ENCODE results near the gene THSD4.
"Not testable (repeated sequence)": the region's sequence is repeated elsewhere in the genome, so short reads cannot be mapped to it uniquely, and the experiment has no call there.

THSD4 gene

DNA sequence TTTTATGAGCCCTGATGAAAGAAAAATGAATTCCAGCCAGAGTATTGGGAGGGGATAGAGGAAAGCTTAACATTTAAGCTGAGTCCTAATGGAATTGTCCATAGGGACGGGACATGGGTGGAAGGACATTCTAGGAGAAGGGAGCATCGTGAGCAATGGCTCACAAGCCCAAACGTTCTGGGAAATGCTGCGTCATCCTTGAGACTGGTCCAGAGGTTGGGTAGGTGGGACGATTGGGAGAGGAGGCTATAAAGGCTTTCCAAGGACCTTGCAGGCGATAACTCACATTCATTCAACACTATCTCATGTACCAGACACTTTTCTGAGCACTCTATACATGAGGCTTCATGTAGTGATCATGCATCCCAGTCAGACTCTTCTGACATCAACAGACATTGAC lies 237.5 kb downstream of the THSD4 start:
- H3K27ac ChIP-seq = no peak overlapping the region
- H3K4me3 ChIP-seq = no peak overlapping the region

DNA sequence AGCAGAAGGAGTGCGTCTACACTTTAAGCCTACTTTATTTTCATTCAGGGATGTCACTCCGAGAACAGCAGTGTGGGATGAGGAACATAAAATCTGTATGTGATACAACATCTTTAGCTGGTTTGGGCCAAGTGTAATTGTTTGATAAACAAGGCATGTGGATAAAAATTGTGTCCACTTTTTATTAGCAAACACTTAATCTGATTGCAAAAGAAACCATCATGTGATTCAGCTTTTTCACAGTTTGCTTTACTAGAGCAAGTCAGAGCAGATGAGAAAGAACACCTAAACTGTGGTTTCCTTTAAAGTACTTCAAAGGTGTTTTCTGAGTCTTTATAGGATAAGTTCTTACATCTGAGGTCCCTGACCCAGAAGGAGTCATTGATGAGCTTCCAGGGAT lies 237.9 kb downstream of the THSD4 start:
- Histone ChIP-seq H3K27ac (no peak overlapping the region), H3K4me3 (no peak overlapping the region)

- H3K27ac ChIP-seq = no peak overlapping the region
- H3K4me3 ChIP-seq = no peak overlapping the region
Observed at GRCh38 chr15:71355268-71355667, 240.0 kb downstream of the THSD4 start.

DNA sequence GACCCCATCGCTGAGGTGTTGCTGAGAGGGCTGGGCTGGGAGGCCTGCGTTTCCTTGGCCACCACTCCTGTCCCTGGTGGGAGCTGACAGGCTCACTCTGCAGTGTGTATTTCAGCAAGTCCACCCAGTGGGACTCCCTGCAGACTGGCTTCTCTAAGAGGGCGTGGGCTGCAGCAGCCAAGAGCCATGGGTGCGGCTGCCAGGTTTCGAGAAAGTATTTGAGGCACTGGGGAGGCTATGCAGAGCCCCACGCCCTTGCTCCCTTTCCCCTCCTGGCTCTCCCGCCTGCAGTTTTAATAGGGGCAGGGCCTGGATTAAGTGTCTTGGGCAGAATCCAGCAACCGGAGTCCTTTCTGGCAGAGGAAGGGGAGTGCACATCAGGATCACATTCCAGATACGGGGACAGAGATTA lies 242.1 kb downstream of the THSD4 start:
- Histone ChIP-seq H3K27ac (no peak overlapping the region), H3K4me3 (no peak overlapping the region)

DNA sequence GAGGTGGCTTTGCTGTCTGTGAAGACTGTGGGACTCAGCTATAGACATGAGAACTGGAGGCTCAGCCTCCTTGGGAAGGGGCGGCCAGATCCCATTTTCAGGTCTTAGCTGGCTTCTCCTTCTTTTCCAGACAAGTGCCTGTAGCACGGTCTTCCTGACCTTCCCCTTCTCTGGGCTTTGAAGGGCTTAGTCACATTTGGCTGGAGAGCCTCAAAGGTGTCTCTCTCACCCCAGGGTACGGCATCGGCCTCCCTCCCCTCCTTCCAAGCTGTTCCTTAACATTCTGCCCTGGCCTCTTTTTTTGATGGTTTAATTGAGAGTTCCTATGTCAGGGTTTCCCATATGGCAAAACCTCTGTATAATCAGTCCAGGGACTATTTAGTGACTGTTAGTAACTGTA lies 242.7 kb downstream of the THSD4 start:
- H3K4me3 ChIP-seq = no peak overlapping the region
- no peak overlapping the region for H3K27ac ChIP-seq

- no peak overlapping the region for H3K4me3 ChIP-seq
- H3K27ac ChIP-seq = no peak overlapping the region
Observed at GRCh38 chr15:71359246-71359645, 244.0 kb downstream of the THSD4 start.

DNA sequence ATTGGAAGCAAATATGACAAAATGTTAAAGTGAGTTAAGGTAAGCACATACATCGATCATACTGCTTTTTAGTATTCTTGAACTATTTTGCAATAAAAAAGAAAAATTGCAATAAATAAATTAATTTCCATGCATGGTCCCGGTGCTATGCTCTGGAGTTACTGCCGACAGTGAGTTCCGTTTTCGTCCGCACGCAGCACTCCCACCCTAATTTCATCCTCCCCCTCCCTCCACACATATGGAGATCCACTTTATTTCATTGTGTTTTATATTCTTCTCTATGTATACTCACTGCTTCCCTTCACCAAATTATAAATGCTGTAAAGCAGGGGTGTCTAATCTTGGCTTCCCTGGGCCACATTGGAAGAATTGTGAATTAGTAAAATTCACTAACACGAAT lies 247.3 kb downstream of the THSD4 start:
- H3K4me3 ChIP-seq = no peak overlapping the region
- H3K27ac ChIP-seq = no peak overlapping the region

DNA sequence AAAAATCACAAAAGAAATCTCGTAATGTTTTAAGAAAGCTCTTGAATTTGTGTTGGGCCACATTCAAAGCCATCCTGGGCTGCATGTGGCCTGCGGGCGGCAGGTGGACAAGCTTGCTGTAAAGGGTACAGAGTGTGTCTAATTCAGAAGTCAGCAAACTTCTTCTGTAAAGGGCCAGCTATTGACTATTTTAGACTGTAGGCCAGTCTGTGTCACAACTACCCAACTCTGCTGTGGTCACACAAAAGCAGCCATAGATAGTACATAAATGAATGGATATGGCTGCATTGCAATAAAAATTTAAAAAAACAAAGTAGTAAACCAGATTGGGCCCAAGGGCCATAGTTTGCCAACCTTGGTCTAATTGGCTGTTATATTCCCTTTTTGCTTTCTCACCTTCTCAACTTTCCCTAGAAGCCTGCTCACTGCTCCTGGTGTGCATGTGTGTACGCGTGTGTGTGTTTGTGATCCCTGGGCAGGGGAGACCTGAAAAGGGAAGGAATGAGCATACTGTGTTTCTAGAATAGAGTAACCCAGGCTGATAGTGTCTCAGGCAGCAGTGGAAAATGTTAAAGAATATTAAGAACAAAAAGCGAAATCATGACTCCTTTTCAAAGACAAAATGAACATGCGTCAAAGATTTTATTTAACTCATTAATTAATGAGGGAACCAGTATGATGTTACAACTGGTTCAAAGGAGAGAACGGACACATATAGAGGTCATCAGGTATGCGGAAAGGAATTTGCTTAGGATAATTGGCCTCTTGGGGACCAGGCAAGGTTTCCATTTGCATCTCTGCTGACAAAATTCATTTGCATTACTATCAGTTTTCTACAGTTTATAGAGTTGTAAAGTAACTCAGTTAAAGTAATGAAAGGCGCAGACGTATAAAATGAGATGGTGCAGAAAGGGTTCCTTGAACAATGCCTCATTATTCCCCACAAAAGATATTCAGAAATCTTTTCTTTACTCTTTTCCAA lies 248.0 kb downstream of the THSD4 start:
- Histone ChIP-seq H3K4me3 (no peak overlapping the region), H3K27ac (no peak overlapping the region)

GRCh38 chr15:71364117-71364584 lies 248.9 kb downstream of the THSD4 start:
- Histone ChIP-seq H3K27ac (no peak overlapping the region), H3K4me3 (no peak overlapping the region)

DNA sequence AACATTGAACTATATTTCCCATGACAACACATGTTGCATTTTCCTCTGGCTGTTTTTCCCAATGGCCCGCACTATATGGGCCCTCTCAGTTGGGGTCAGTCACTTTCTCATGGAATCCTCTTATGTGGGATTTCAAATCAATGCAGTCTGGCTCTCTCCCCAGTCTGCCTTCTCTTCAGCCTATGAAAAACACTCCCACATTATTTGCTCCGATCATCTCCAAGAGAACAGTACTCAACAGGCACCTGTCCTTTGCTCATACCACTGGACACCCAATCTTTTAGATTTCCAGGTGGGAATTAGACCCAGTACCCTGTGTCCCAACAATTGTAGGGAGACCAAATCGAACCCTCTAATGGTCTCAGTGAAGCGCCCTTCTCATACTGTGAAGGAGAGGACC lies 251.3 kb downstream of the THSD4 start:
- Histone ChIP-seq H3K4me3 (no peak overlapping the region), H3K27ac (no peak overlapping the region)

DNA sequence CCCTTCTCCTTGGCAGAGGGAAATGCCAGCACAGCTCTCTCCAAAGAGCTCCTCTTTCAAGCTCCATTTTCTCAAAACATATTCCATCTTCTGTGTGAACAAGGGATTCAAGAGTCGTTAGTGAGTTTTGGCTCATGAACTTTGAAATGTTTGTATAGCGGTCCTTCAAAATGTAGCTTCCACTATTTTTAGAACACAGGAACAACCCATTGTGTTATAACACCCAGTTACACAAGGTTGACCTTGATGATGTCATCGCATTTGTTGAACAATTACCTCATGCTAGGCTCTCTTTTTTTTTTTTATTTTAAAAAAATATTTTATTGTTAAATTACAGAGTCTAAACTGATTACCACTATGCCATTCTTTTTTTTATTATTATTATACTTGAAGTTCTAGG lies 251.7 kb downstream of the THSD4 start:
- H3K27ac ChIP-seq = no peak overlapping the region
- no peak overlapping the region for H3K4me3 ChIP-seq

DNA sequence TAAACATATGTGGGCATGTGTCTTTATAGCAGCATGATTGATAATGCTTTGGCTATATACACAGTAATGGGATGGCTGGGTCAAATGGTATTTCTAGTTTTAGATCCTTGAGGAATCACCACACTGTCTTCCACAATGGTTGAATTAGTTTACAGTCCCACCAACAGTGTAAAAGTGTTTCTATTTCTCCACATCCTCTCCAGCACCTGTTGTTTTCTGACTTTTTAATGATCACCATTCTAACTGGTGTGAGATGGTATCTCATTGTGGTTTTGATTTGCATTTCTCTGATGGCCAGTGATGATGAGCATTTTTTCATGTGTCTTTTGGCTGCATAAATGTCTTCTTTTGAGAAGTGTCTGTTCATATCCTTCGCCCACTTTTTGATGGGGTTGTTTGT lies 252.5 kb downstream of the THSD4 start:
- not testable (repeated sequence) for H3K4me3 ChIP-seq, H3K27ac ChIP-seq

DNA sequence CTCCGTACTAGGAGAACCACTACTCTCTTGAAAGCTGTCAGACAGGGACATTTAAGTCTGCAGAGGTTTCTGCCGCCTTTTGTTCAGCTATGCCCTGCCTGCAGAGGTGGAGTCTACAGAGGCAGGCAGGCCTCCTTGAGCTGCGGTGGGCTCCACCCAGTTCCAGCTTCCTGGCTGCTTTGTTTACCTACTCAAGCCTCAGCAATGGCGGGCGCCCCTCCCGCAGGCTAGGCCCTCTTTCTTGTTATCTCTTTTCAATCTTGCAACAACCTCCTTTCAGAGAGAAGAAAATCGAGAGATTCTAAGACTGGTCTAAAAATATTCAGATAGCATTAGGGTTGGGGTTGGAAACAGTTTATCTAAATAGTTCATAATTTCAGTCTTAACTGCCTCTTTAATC lies 257.5 kb downstream of the THSD4 start:
- H3K27ac ChIP-seq = peak overlapping the region in 1 of 21 experiments; percentile 40
- not testable (repeated sequence) for H3K4me3 ChIP-seq

DNA sequence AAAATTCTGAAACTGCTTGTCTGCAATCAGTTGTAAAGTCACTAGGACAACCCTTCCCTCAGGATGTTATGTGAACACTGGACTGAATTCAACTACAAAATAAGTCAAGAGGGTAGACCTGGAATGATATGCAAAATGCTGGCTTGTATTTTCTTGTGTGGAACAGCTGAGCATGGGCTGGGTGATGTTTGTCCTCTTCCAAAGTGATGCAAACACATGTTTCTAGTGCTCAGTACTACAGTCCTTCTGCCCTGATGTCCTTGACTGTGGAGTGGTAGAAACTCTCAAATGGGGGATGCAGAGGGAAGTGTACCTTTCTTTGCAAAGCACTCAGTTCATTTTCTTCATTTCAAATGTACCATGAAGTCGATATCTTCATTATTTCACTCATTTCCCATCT lies 258.6 kb downstream of the THSD4 start:
- Histone ChIP-seq H3K27ac (peak overlapping the region in 2 of 21 experiments; percentile 2), H3K4me3 (no peak overlapping the region)

- Histone ChIP-seq H3K4me3 (no peak overlapping the region), H3K27ac (peak overlapping the region in 1 of 21 experiments; percentile 18)
Observed at GRCh38 chr15:71374607-71375352, 259.5 kb downstream of the THSD4 start.

- H3K4me3 ChIP-seq = no peak overlapping the region
- H3K27ac ChIP-seq = no peak overlapping the region
Observed at GRCh38 chr15:71375934-71376333, 260.7 kb downstream of the THSD4 start.

DNA sequence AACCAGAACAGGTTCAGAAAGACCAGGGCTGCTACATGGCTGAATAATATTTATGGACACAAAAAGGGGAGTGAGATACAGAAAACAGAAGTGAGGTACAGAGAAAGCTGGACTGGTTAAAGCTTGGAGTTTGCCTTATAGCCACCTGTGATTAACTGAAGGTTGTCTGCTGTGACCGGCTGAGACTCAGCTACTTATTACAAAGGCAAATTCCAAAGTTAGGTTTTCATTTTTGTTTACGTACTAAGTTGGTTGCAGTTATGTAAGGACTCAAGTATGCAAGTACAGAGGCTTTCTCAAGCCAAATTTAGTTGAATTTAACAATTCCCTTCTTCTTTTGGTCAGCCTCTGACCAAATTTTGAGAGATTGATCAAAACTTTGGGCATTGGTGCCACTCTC lies 264.6 kb downstream of the THSD4 start:
- no peak overlapping the region for H3K27ac ChIP-seq
- no peak overlapping the region for H3K4me3 ChIP-seq

GRCh38 chr15:71380345-71380744 lies 265.1 kb downstream of the THSD4 start:
- Histone ChIP-seq H3K4me3 (no peak overlapping the region), H3K27ac (no peak overlapping the region)

- no peak overlapping the region for H3K27ac ChIP-seq
Observed at GRCh38 chr15:71384501-71384900, 269.2 kb downstream of the THSD4 start.

DNA sequence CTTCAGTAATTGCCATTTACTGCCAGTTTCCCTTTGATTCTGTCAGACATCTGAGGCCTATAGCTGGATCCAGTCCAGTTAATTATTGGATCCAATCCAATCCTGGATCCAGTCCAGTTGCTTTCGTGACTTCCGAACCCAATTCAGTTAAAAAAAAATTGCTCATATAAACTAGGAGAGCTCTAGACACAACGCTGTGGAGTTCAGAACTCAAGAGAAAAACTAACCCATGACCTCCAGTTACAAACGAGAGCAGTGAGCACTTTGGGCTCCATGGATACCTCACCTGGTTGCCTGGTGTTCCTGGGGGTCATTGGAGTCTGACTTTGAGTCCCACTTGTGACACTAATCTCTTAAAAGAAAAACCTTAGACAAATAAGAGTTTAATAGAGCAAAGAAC lies 269.8 kb downstream of the THSD4 start:
- Histone ChIP-seq H3K27ac (no peak overlapping the region), H3K4me3 (no peak overlapping the region)

More at GRCh38 chr15:71384501-71384900, 269.2 kb downstream of the THSD4 start:
- no peak overlapping the region for H3K4me3 ChIP-seq

DNA sequence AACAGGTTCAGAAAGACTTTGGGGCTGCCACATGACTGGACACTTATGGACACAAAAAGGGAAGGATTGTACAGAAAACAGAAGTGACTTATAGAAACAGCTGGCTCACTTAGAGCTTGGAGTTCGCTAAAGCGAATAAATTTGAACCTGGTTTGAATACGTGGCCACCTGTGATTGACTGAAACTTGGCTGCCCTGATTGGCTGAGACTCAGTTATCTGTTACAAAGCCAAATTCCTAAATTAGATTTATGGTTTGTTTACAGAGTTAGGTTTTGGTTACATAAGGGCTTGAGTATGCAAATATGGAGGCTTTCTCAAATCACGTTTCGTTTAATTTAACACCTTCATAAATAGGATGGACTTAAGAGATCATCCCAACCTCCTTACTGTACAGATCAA lies 270.2 kb downstream of the THSD4 start:
- Histone ChIP-seq H3K4me3 (no peak overlapping the region), H3K27ac (no peak overlapping the region)
